Measurements from ENCODE around the gene SKP1. TPM values are rescaled to one million over a fixed set of nuclear protein-coding genes. Genes with fewer than 3 reads are reported as not detected.

SKP1 gene
- total RNA-seq, 4 donors from 2014 or later: 143 to 261 (median 196) TPM

GRCh38 chr5:134145041-134145757 lies 31.6 kb downstream of the SKP1 start:
- DNase-seq (ENCODE audit: low spot score in 2 of 2): no peak
- 47% methylated on average over 1 of the region's 1 CpG for WGBS
- Histone ChIP-seq H3K4me1 (peaks cover 33% of the 10 kb centered on the region), H3K4me3 (no peak overlapping the region), H3K36me3 (peaks cover 86% of the 10 kb centered on the region), H3K9me3 (no peaks in the 10 kb centered on the region), H3K27ac (no peak overlapping the region), H3K27me3 (no peaks in the 10 kb centered on the region)
- no peak for TF ChIP-seq POLR2AphosphoS5 (IDR thresholded peaks at IDR 0.05)
- no peak for TF ChIP-seq POLR2A (IDR thresholded peaks at IDR 0.05)
- no peak for TF ChIP-seq EP300 (IDR thresholded peaks at IDR 0.05)
- no peak for TF ChIP-seq CTCF (IDR thresholded peaks at IDR 0.05)

- Histone ChIP-seq H3K4me1 (peaks cover 41% of the 10 kb centered on the region), H3K27ac (no peak overlapping the region), H3K27me3 (no peaks in the 10 kb centered on the region), H3K9me3 (no peaks in the 10 kb centered on the region), H3K36me3 (peaks cover 85% of the 10 kb centered on the region), H3K4me3 (no peak overlapping the region)
- WGBS: 88% methylated on average over 10 of the region's 10 CpGs
- TF ChIP-seq CTCF (IDR thresholded peaks at IDR 0.05): no peak
- TF ChIP-seq EP300 (IDR thresholded peaks at IDR 0.05): no peak
- no peak for TF ChIP-seq POLR2A (IDR thresholded peaks at IDR 0.05)
- no peak for TF ChIP-seq POLR2AphosphoS5 (IDR thresholded peaks at IDR 0.05)
- no peak for DNase-seq (ENCODE audit: low spot score in 2 of 2)
Measured at GRCh38 chr5:134143944-134144941, 32.5 kb downstream of the SKP1 start.

GRCh38 chr5:134143431-134143830 lies 33.3 kb downstream of the SKP1 start:
- TF ChIP-seq POLR2AphosphoS5 (IDR thresholded peaks at IDR 0.05) (no peak), CTCF (IDR thresholded peaks at IDR 0.05) (no peak), EP300 (IDR thresholded peaks at IDR 0.05) (no peak), POLR2A (IDR thresholded peaks at IDR 0.05) (no peak)
- no peak for DNase-seq (ENCODE audit: low spot score in 2 of 2)
- Histone ChIP-seq H3K27me3 (no peaks in the 10 kb centered on the region), H3K36me3 (peaks cover 80% of the 10 kb centered on the region), H3K4me3 (no peak overlapping the region), H3K27ac (no peak overlapping the region), H3K4me1 (peaks cover 47% of the 10 kb centered on the region), H3K9me3 (no peaks in the 10 kb centered on the region)
- WGBS: 96% methylated on average over 5 of the region's 5 CpGs

GRCh38 chr5:134142806-134143205 lies 33.9 kb downstream of the SKP1 start:
- Histone ChIP-seq H3K4me1 (peaks cover 47% of the 10 kb centered on the region), H3K27ac (no peak overlapping the region), H3K36me3 (peaks cover 74% of the 10 kb centered on the region), H3K27me3 (no peaks in the 10 kb centered on the region), H3K4me3 (no peak overlapping the region), H3K9me3 (no peaks in the 10 kb centered on the region)
- no peak for TF ChIP-seq CTCF (IDR thresholded peaks at IDR 0.05)
- TF ChIP-seq POLR2A (IDR thresholded peaks at IDR 0.05): no peak
- TF ChIP-seq EP300 (IDR thresholded peaks at IDR 0.05): no peak
- no peak for TF ChIP-seq POLR2AphosphoS5 (IDR thresholded peaks at IDR 0.05)
- DNase-seq (ENCODE audit: low spot score in 2 of 2): peak in 1 of 2 donors; percentile 45
- WGBS: 96% methylated on average over 7 of the region's 12 CpGs

GRCh38 chr5:134142052-134142451 lies 34.7 kb downstream of the SKP1 start:
- Histone ChIP-seq H3K36me3 (peaks cover 68% of the 10 kb centered on the region), H3K4me3 (no peak overlapping the region), H3K9me3 (no peaks in the 10 kb centered on the region), H3K27ac (no peak overlapping the region), H3K27me3 (no peaks in the 10 kb centered on the region), H3K4me1 (peaks cover 47% of the 10 kb centered on the region)
- TF ChIP-seq POLR2AphosphoS5 (IDR thresholded peaks at IDR 0.05) (no peak), CTCF (IDR thresholded peaks at IDR 0.05) (no peak), EP300 (IDR thresholded peaks at IDR 0.05) (no peak), POLR2A (IDR thresholded peaks at IDR 0.05) (no peak)
- DNase-seq (ENCODE audit: low spot score in 2 of 2): peak in 1 of 2 donors; percentile 75
- 55% methylated on average over 5 of the region's 5 CpGs for WGBS
